Upper lobe of right lung (tissue), 1 donor: ENCODE data around the gene POU2F1. TPM values are rescaled to one million over a fixed set of nuclear protein-coding genes. Genes with fewer than 3 reads are reported as not detected.
"Not testable (repeated sequence)": the region's sequence is repeated elsewhere in the genome, so short reads cannot be mapped to it uniquely, and the experiment has no call there.

ENCODE experiments used
- ATAC-seq: fragments of 200-7000 bp; cut with Tn5 transposase; one replicate; pipeline ENCODE4 v1.9.1; 2020; ENCODE audit warnings: mild to moderate bottlenecking, moderate library complexity
- DNase-seq: peaks from one replicate; pipeline ENCODE4 v3.0.0-alpha.2; 2020
- H3K27ac ChIP-seq: fragments of 200-600 bp; one replicate; pipeline ENCODE4 v1.8.0; 2022
- H3K27me3 ChIP-seq: fragments of 200-600 bp; one replicate; pipeline ENCODE4 v1.8.0; 2022; ENCODE audit warnings: mild to moderate bottlenecking
- H3K36me3 ChIP-seq: fragments of 200-600 bp; one replicate; pipeline ENCODE4 v1.8.0; 2022
- H3K4me1 ChIP-seq: fragments of 200-600 bp; one replicate; pipeline ENCODE4 v1.8.0; 2022
- H3K4me3 ChIP-seq: fragments of 200-600 bp; one replicate; pipeline ENCODE4 v1.8.0; 2022; ENCODE audit warnings: mild to moderate bottlenecking
- H3K9me3 ChIP-seq: fragments of 200-600 bp; one replicate; pipeline ENCODE4 v1.8.0; 2022
- CTCF ChIP-seq: fragments of 200-600 bp; IDR thresholded peaks from one replicate; pipeline ENCODE4 v1.8.0; 2022; ENCODE audit warnings: antibody characterized with exemption
- intact Hi-C: fragments of 100-400 bp; cut with DNase I; formaldehyde crosslinking; loops from one replicate; pipeline ENCODE4 v1.11.0; 2022
- total RNA-seq: library from RNA; stranded (reverse); fragmentation: NEBNext Ultra II Directional; extraction: Animal tissue kit (Norgen Biotek cat#: 25700); gene quantifications from one replicate; pipeline ENCODE4 v1.2.1, GENCODE V29; 2021
- donor health status: DM: no; HTN: yes; CAD: no; lungs with severe emphysema.

POU2F1 gene
- total RNA-seq, 1 donor from 2014 or later: 15.3 TPM

- DNase-seq: peak; percentile 88
- peak; percentile 66 for ATAC-seq
- H3K27me3 ChIP-seq: no peaks in the 10 kb centered on the region
- no peaks in the 10 kb centered on the region for H3K36me3 ChIP-seq
- H3K4me3 ChIP-seq: peak overlapping the region; percentile 85
- H3K9me3 ChIP-seq: no peaks in the 10 kb centered on the region
- intact Hi-C loops: no loop called here
- H3K27ac ChIP-seq: peak overlapping the region; percentile 95
- H3K4me1 ChIP-seq: peaks cover 20% of the 10 kb centered on the region
- TF ChIP-seq CTCF: no peak
These were observed 1.3 kb downstream of the POU2F1 start for GRCh38 chr1:167221738-167222610.

GRCh38 chr1:167223144-167224103 is 2.7 kb downstream of the POU2F1 start:
- ATAC-seq (no peak), DNase-seq (no peak)
- Histone ChIP-seq H3K4me3 (peak overlapping the region; percentile 85), H3K27ac (peak overlapping the region; percentile 95), H3K36me3 (no peaks in the 10 kb centered on the region), H3K9me3 (no peaks in the 10 kb centered on the region), H3K27me3 (no peaks in the 10 kb centered on the region), H3K4me1 (peaks cover 23% of the 10 kb centered on the region)
- intact Hi-C loops: no loop called here
- no peak for TF ChIP-seq CTCF

GRCh38 chr1:167224734-167225235 is 4.1 kb downstream of the POU2F1 start:
- H3K9me3 ChIP-seq, H3K27ac ChIP-seq, intact Hi-C loops, H3K36me3 ChIP-seq, DNase-seq, H3K27me3 ChIP-seq, H3K4me3 ChIP-seq, ATAC-seq: not testable (repeated sequence)
- peaks cover 23% of the 10 kb centered on the region for H3K4me1 ChIP-seq

- Histone ChIP-seq H3K4me3 (no peak overlapping the region), H3K9me3 (no peaks in the 10 kb centered on the region), H3K27ac (no peak overlapping the region), H3K4me1 (peaks cover 28% of the 10 kb centered on the region), H3K36me3 (no peaks in the 10 kb centered on the region), H3K27me3 (no peaks in the 10 kb centered on the region)
- no peak for DNase-seq
- TF ChIP-seq CTCF: no peak
- intact Hi-C loops: no loop called here
- no peak for ATAC-seq
These were observed 5.2 kb downstream of the POU2F1 start for GRCh38 chr1:167225920-167226319.

GRCh38 chr1:167227934-167228378 is 7.3 kb downstream of the POU2F1 start:
- Histone ChIP-seq H3K4me1 (peaks cover 22% of the 10 kb centered on the region), H3K27ac (no peak overlapping the region), H3K4me3 (no peak overlapping the region), H3K9me3 (no peaks in the 10 kb centered on the region), H3K36me3 (no peaks in the 10 kb centered on the region), H3K27me3 (no peaks in the 10 kb centered on the region)
- TF ChIP-seq CTCF: no peak
- intact Hi-C loops: no loop called here
- ATAC-seq (no peak), DNase-seq (no peak)
